Ovary (tissue), 3 donors: ENCODE results near the gene ADGRG3.

Experiments used
- CTCF ChIP-seq, 3 donors: fragments of 450-650 bp in 2 of 3; fragments of 200-600 bp in 1 of 3; IDR thresholded peaks; one replicate each; pipeline versions ENCODE4 v1.5.1 to v1.8.0; 2016 to 2022; ENCODE audit warnings: antibody characterized with exemption in 3 of 3, mild to moderate bottlenecking in 1 of 3
- EP300 ChIP-seq: sonication (generic); formaldehyde crosslinking; IDR thresholded peaks from one replicate; pipeline ENCODE4 v1.6.1; 2017; ENCODE audit warnings: antibody characterized with exemption
- POLR2A ChIP-seq: fragments of 450-650 bp; IDR thresholded peaks from one replicate; pipeline ENCODE4 v1.6.1; 2017; ENCODE audit warnings: antibody characterized with exemption, mild to moderate bottlenecking, moderate library complexity
- donor health status: DM: no; HTN: no; CAD: no.

- no peak for TF ChIP-seq POLR2A
- TF ChIP-seq CTCF (IDR thresholded peaks at IDR 0.05) = no peak
- TF ChIP-seq EP300 = no peak
Observed at GRCh38 chr16:57704011-57704904, 36.2 kb downstream of the ADGRG3 start.
